ENCODE data around the gene ELK3.

- no peak for TF ChIP-seq CBX5 (IDR thresholded peaks at IDR 0.05; ENCODE audit: low read depth, low read length)
- TF ChIP-seq CTCF (IDR thresholded peaks at IDR 0.05; ENCODE audit: control extremely low read depth in 1 of 3, insufficient read depth in 1 of 3, low read depth in 1 of 3, low read length in 3 of 3) = no peak
- TF ChIP-seq EGR1 (IDR thresholded peaks at IDR 0.05; ENCODE audit: borderline replicate concordance, low read depth, low read length) = no peak
- no peak for TF ChIP-seq TBP (IDR thresholded peaks at IDR 0.05; ENCODE audit: low read depth, low read length)
- TF ChIP-seq ZNF274 (IDR thresholded peaks at IDR 0.05; ENCODE audit: borderline replicate concordance, extremely low read depth, low read length) = no peak
- no peak for TF ChIP-seq CHD2 (IDR thresholded peaks at IDR 0.05; ENCODE audit: low read length)
- TF ChIP-seq SIN3A (conservative IDR thresholded peaks at IDR 0.05 in 1 of 2, IDR thresholded peaks at IDR 0.05 in 1 of 2; ENCODE audit: low read depth in 1 of 2, low read length in 2 of 2) = no peak
- TF ChIP-seq HDAC2 (IDR thresholded peaks at IDR 0.05; ENCODE audit: borderline replicate concordance in 1 of 2, low read depth in 2 of 2, low read length in 2 of 2) = no peak
Measured at GRCh38 chr12:96261557-96261956, 67.4 kb downstream of the ELK3 start.
